Activated CD4-positive, alpha-beta memory T cell treated with anti-CD3 and anti-CD28 coated beads, Interleukin-2, amount 10 ng/mL, durations not matched to agents 7 days and 5 days (primary cell): Measurements from ENCODE around the gene GALC. TPM values are rescaled to one million over a fixed set of nuclear protein-coding genes. Genes with fewer than 3 reads are reported as not detected.

ENCODE experiments used
- CTCF ChIA-PET: fragments of 350-600 bp; sonication (Branson Sonifier 250); formaldehyde crosslinking; loops from one replicate; lab custom pipeline; 2021; ENCODE audit warnings: antibody characterized with exemption, inconsistent platforms; lab: Charles Lee
- POLR2A ChIA-PET: fragments of 350-600 bp; sonication (Branson Sonifier 250); formaldehyde crosslinking; loops from one replicate; lab custom pipeline; 2021; ENCODE audit warnings: antibody characterized with exemption; lab: Charles Lee
- DNase-seq: peaks from one replicate; pipeline ENCODE4 v3.0.0-alpha.2; 2020
- H3K27ac Mint-ChIP-seq: one replicate; pipeline ENCODE4 v1.8.0; 2021; ENCODE audit warnings: mild to moderate bottlenecking, mixed read lengths
- H3K27me3 Mint-ChIP-seq: one replicate; pipeline ENCODE4 v1.8.0; 2021; ENCODE audit warnings: mixed read lengths
- H3K36me3 Mint-ChIP-seq: one replicate; pipeline ENCODE4 v1.8.0; 2021; ENCODE audit warnings: low read depth, mixed read lengths
- H3K4me1 Mint-ChIP-seq: one replicate; pipeline ENCODE4 v1.8.0; 2021; ENCODE audit warnings: mixed read lengths
- H3K4me3 Mint-ChIP-seq: one replicate; pipeline ENCODE4 v1.8.0; 2021; ENCODE audit warnings: mild to moderate bottlenecking, mixed read lengths
- H3K9me3 Mint-ChIP-seq: one replicate; pipeline ENCODE4 v1.8.0; 2021; ENCODE audit warnings: mixed read lengths
- total RNA-seq, 2 experiments: library from RNA; stranded (reverse); gene quantifications; one replicate each; pipeline ENCODE4 v1.2.3, GENCODE V29; 2021

The GALC gene
- total RNA-seq, result 10 to 100 TPM; 24.3 to 27.6 TPM

- Mint-ChIP-seq H3K27ac (peak within 1 kb of the TSS; percentile 91), H3K4me1 (peaks cover 56% of the 10 kb centered on the region)
Observed at GRCh38 chr14:87992718-87993628, at the start of gene GALC. Gene GALC (minus strand): TSS chr14:87993182. CDS start chr14:87993164, 18 bp downstream.

GRCh38 chr14:88040146-88040545 lies 47.2 kb upstream of the GALC start:
- no peak for DNase-seq
- ChIA-PET POLR2A (interaction anchor here (1.2 to 2.4 kb wide), 2 partner anchors 13 to 47 kb away, joined by 3 to 6 read pairs; partner anchors contain the start of gene GALC), CTCF (interaction anchor here (0.6 to 0.9 kb wide), 2 partner anchors 10 to 138 kb away, joined by 3 to 4 read pairs; no protein-coding TSS in a partner anchor)
- Mint-ChIP-seq H3K4me1 (peaks cover 30% of the 10 kb centered on the region), H3K27ac (no peak overlapping the region), H3K4me3 (no peak overlapping the region), H3K9me3 (no peaks in the 10 kb centered on the region), H3K36me3 (peaks cover 2% of the 10 kb centered on the region), H3K27me3 (no peaks in the 10 kb centered on the region)

More at GRCh38 chr14:87992718-87993628, at the start of gene GALC:
- Mint-ChIP-seq H3K36me3 (peaks cover 3% of the 10 kb centered on the region), H3K4me3 (peak within 1 kb of the TSS; percentile 80), H3K27me3 (no peaks in the 10 kb centered on the region), H3K9me3 (no peaks in the 10 kb centered on the region)
- DNase-seq, result peak; percentile 97
- POLR2A ChIA-PET, result interaction anchor here (0.7 to 4.9 kb wide), 18 partner anchors 9 to 175 kb away, joined by 3 to 140 read pairs (median 5); partner anchors contain the start of gene GPR65
- CTCF ChIA-PET, result interaction anchor here (0.6 to 3.1 kb wide), 8 partner anchors 13 to 196 kb away, joined by 3 to 28 read pairs (median 3); partner anchors contain the start of gene GPR65

DNA sequence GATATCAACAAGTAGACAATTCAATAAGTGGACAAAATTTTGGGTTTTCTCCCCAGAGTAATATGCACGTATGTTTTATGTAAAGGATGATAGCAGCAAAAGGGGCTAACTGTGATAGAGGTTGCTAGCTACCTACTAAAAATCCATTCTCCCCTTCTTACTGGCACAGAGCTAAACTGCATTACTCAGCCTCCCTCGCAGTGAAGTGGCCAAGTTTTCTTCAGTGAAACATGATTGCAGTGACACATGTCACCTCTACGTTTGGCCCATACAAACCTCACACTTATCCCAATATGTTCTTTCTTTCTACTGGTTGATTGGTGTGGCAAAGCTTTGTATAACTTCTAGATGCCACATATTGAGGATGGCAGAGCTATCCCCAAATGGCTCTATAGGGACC lies 46.2 kb upstream of the GALC start:
- Mint-ChIP-seq H3K36me3 (peaks cover 3% of the 10 kb centered on the region), H3K4me3 (no peak overlapping the region), H3K9me3 (no peaks in the 10 kb centered on the region), H3K4me1 (peaks cover 20% of the 10 kb centered on the region), H3K27me3 (no peaks in the 10 kb centered on the region), H3K27ac (no peak overlapping the region)
- CTCF ChIA-PET, result no interaction called here
- POLR2A ChIA-PET, result interaction anchor here (1.2 to 2.4 kb wide), 2 partner anchors 12 to 46 kb away, joined by 3 to 6 read pairs; partner anchors contain the start of gene GALC
- DNase-seq, result no peak

- Mint-ChIP-seq H3K27ac (no peak overlapping the region), H3K36me3 (peaks cover 3% of the 10 kb centered on the region), H3K9me3 (peaks cover 4% of the 10 kb centered on the region), H3K4me3 (no peak overlapping the region), H3K4me1 (peaks cover 17% of the 10 kb centered on the region), H3K27me3 (no peaks in the 10 kb centered on the region)
- DNase-seq, result no peak
- CTCF ChIA-PET, result no interaction called here
- POLR2A ChIA-PET, result no interaction called here
Observed at GRCh38 chr14:88037325-88037724, 44.3 kb upstream of the GALC start.

GRCh38 chr14:88036422-88036821 lies 43.4 kb upstream of the GALC start:
- Mint-ChIP-seq H3K4me3 (no peak overlapping the region), H3K27me3 (no peaks in the 10 kb centered on the region), H3K27ac (no peak overlapping the region), H3K9me3 (peaks cover 4% of the 10 kb centered on the region), H3K36me3 (peaks cover 3% of the 10 kb centered on the region), H3K4me1 (peaks cover 17% of the 10 kb centered on the region)
- DNase-seq, result no peak
- POLR2A ChIA-PET, result no interaction called here
- CTCF ChIA-PET, result interaction anchor here (0.8 kb wide), 1 partner anchor 22 kb away, joined by 3 read pairs; no protein-coding TSS in a partner anchor

- POLR2A ChIA-PET, result no interaction called here
- DNase-seq, result no peak
- no peaks in the 10 kb centered on the region for H3K27me3 Mint-ChIP-seq
- peaks cover 29% of the 10 kb centered on the region for H3K4me1 Mint-ChIP-seq
- H3K27ac Mint-ChIP-seq, result no peak overlapping the region
- peaks cover 4% of the 10 kb centered on the region for H3K9me3 Mint-ChIP-seq
- CTCF ChIA-PET, result no interaction called here
- H3K36me3 Mint-ChIP-seq, result peaks cover 3% of the 10 kb centered on the region
- no peak overlapping the region for H3K4me3 Mint-ChIP-seq
Observed at GRCh38 chr14:88034076-88034475, 41.1 kb upstream of the GALC start.

- Mint-ChIP-seq H3K27me3 (no peaks in the 10 kb centered on the region), H3K36me3 (peaks cover 8% of the 10 kb centered on the region), H3K4me3 (no peak overlapping the region), H3K27ac (no peak overlapping the region), H3K9me3 (peaks cover 4% of the 10 kb centered on the region), H3K4me1 (peaks cover 20% of the 10 kb centered on the region)
- CTCF ChIA-PET, result no interaction called here
- no peak for DNase-seq
- POLR2A ChIA-PET, result no interaction called here
Observed at GRCh38 chr14:88032373-88032772, 39.4 kb upstream of the GALC start.

DNA sequence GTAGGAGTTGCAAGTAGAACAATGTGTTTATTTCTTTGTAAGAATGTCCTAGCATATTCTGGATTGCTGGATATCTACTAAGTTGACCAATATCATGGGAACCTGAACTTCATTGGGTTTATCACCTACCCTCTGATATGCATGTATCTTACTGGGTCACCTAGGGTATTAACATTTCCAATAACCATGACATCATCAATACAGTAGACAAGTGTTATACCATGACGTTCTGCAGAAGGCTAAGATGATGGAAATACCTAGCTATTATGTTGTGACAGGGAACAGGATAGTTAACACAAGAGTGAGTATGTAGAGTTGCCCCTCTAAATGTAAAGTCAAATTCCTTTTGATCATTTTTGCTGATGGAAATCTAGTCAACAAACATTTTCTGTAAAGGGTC lies 37.9 kb upstream of the GALC start:
- H3K27ac Mint-ChIP-seq, result no peak overlapping the region
- H3K4me3 Mint-ChIP-seq, result no peak overlapping the region
- no peak for DNase-seq
- ChIA-PET CTCF (interaction anchor here (1.1 to 1.5 kb wide), 2 partner anchors 9 to 86 kb away, joined by 3 to 4 read pairs; no protein-coding TSS in a partner anchor), POLR2A (interaction anchor here (0.5 kb wide), 1 partner anchor 171 kb away, joined by 3 read pairs; no protein-coding TSS in a partner anchor)
- H3K4me1 Mint-ChIP-seq, result peaks cover 31% of the 10 kb centered on the region
- H3K27me3 Mint-ChIP-seq, result no peaks in the 10 kb centered on the region
- peaks cover 4% of the 10 kb centered on the region for H3K9me3 Mint-ChIP-seq
- peaks cover 15% of the 10 kb centered on the region for H3K36me3 Mint-ChIP-seq

DNA sequence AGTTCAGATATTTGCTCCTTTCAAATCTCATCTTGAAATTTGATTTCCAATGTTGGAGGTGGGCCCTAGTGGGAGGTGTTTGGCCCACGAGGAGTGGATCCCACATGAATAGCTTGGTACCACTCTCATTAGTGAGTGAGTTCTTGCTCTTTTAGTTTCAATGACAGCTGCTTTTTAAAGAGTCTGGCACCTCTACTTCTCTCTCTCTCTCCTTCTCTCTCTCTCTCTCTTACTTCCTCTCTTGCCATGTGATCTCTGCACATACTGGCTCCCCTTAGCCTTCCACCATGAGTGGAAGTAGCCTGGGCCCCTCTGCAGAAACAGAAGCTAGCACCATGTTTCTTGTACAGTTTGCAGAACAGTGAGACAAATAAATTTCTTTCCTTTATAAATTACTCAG lies 37.1 kb upstream of the GALC start:
- Mint-ChIP-seq H3K9me3 (peaks cover 4% of the 10 kb centered on the region), H3K27me3 (no peaks in the 10 kb centered on the region), H3K4me3 (no peak overlapping the region), H3K36me3 (peaks cover 17% of the 10 kb centered on the region), H3K4me1 (peaks cover 38% of the 10 kb centered on the region), H3K27ac (no peak overlapping the region)
- ChIA-PET CTCF (interaction anchor here (1.1 to 1.5 kb wide), 2 partner anchors 10 to 85 kb away, joined by 3 to 4 read pairs; no protein-coding TSS in a partner anchor), POLR2A (interaction anchor here (0.5 kb wide), 1 partner anchor 172 kb away, joined by 3 read pairs; no protein-coding TSS in a partner anchor)
- no peak for DNase-seq

GRCh38 chr14:88029500-88029899 lies 36.5 kb upstream of the GALC start:
- Mint-ChIP-seq H3K4me1 (peaks cover 42% of the 10 kb centered on the region), H3K4me3 (no peak overlapping the region), H3K9me3 (peaks cover 4% of the 10 kb centered on the region), H3K27ac (no peak overlapping the region), H3K27me3 (no peaks in the 10 kb centered on the region), H3K36me3 (peaks cover 22% of the 10 kb centered on the region)
- ChIA-PET CTCF (interaction anchor here (1.5 kb wide), 1 partner anchor 85 kb away, joined by 4 read pairs; no protein-coding TSS in a partner anchor), POLR2A (no interaction called here)
- no peak for DNase-seq

DNA sequence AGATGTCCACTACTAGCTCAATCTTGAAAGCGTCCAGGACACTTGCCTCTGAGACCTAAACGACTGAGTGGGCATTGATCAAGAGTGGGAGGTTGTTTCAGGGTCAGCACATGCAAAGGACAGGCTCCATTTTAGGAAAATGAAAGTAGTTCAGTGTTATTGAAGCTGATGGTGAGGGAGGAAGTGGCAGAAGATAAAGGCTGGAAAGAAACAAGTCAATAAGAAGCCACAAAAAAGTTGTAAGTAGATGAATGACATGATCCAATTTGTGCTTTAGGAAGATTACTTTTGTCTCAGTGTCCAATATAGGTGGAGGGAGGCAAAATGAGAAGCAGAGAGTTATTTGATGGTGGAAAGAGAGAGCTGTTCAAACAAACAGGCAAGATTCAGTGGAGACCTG lies 33.9 kb upstream of the GALC start:
- CTCF ChIA-PET, result interaction anchor here (1.0 kb wide), 1 partner anchor 142 kb away, joined by 3 read pairs; no protein-coding TSS in a partner anchor
- H3K27me3 Mint-ChIP-seq, result no peaks in the 10 kb centered on the region
- no peak for DNase-seq
- POLR2A ChIA-PET, result interaction anchor here (1.1 to 2.2 kb wide), 3 partner anchors 13 to 32 kb away, joined by 3 to 20 read pairs (median 3); partner anchors contain the start of gene GPR65
- no peaks in the 10 kb centered on the region for H3K9me3 Mint-ChIP-seq
- H3K36me3 Mint-ChIP-seq, result peaks cover 19% of the 10 kb centered on the region
- peak overlapping the region; percentile 74 for H3K27ac Mint-ChIP-seq
- H3K4me1 Mint-ChIP-seq, result peaks cover 58% of the 10 kb centered on the region
- H3K4me3 Mint-ChIP-seq, result peak overlapping the region; percentile 12

DNA sequence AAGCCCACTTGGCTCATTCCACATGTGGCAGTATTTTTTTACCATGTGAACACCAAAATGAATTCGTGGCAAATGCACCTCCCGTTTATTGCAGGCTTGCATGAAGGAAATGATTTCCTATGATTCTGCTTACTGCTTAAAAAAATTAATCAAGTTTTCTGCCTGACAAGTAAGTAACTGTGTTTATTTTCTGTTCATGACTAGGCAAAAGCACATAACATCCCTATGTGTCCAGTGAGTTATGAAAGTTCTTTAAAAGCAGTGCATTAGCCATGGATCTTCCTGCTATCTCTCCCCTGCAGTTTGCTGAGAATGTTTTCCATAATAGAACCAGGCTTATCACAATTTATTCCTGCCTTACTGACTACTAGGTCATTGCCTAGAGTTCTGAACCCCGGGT lies 32.3 kb upstream of the GALC start:
- no peaks in the 10 kb centered on the region for H3K9me3 Mint-ChIP-seq
- peaks cover 25% of the 10 kb centered on the region for H3K36me3 Mint-ChIP-seq
- ChIA-PET CTCF (no interaction called here), POLR2A (interaction anchor here (2.2 kb wide), 1 partner anchor 20 kb away, joined by 20 read pairs; the partner anchor contains the start of gene GPR65)
- no peak overlapping the region for H3K27ac Mint-ChIP-seq
- H3K4me1 Mint-ChIP-seq, result peaks cover 55% of the 10 kb centered on the region
- no peak for DNase-seq
- no peaks in the 10 kb centered on the region for H3K27me3 Mint-ChIP-seq
- H3K4me3 Mint-ChIP-seq, result no peak overlapping the region
